GM19099 (cell line): ENCODE data around the gene CD46.

ENCODE experiments used
- POLR2A ChIP-seq: IDR thresholded peaks from 3 replicates; pipeline ENCODE4 v1.6.1; 2011; ENCODE audit warnings: low read depth; ENCODE audit not compliant: insufficient read length; ENCODE audit errors: extremely low read depth

CD46 gene

GRCh38 chr1:207820568-207821463, 69.0 kb downstream of the CD46 start:
- TF ChIP-seq POLR2A = no peak

DNA sequence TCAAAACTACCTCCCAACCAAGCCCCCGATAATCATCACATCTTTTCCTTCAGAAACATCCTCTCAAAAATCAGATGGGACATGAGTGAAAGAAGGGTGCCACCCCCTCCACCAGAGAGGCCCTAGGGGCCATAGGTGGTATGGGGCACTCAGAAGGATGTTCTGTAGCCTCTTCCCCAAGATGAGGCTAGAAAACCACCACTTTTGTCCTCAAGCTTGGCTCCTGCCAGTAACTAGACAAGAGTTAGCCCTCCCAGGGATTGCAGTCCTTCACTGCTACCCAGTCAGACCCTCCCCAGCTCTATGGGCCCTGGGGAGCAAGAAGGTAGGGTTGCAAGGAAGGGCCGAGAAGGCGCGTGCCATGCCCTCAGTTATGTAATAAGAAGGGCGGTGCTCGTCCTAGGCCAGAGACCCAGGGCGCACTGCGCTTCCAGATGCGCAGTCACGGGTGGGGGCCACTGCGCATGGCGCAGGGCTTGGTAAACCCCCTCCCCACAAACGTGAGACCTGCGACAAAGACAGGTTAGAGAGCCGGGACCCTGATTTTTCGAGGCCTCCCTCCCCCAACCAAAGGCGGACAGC, 69.7 kb downstream of the CD46 start:
- no peak for TF ChIP-seq POLR2A

DNA sequence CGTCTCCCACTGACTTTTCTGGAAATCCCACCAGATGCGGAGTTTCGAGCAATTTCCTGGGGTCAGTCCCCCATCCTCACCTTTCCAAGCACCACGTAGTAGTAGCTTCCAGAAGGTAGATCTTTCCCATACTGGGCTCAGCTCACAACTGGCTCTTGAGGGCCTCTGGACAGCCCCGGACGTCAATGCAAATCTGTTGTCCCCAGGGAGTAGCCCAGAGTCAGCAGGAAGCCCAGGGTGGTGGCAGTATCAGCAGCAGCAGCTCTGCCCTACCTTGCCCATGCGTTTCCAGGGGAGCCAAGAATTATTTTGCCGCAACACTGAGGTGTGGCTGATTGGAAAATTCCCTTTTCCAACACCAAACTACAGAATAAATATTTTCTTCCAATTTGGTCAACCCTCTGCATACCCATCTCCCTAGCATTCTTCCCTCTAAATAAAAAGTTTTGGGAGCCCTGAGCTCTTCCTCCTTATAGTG, 70.3 kb downstream of the CD46 start:
- peak; percentile 54 for TF ChIP-seq POLR2A

DNA sequence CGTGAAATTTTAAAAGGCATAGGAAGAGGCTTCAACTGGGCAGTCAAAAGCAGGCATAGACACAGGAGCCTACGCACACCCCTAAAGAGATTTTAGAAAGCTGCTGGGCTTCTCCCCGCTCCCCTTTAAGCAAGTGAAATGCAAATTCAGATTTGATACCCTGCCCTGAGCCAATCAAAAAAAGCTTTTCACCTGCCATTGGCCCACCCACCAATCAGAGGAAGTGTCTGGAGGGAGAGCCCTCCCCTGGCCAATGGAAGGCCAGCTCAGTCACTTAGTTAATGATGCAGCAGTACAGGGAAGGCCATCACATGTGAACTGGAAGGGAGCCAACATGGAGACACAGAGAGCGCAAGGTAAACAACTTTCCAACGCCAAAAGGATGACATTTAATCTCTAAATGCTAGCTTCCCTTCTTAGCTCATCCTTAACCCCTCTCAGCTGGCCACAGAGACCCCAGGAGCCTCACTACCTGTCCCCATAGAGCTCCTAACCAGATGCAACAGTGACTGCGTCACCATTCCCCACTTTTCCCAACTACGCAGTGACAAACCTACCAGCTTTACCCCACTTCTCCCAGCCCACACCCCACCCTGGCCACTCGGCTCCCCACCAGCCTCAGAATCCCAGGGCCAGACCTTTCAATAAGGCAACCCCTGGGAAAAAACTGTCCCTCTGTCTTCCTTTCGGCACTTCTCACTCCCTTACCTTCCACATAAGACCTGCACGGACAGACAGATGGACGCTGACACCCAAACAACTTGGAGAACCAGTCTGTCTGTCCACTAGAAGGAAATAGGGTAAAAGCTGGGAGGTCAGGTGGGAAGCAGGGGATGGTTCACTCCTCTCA, 71.0 kb downstream of the CD46 start:
- peak; percentile 75 for TF ChIP-seq POLR2A

DNA sequence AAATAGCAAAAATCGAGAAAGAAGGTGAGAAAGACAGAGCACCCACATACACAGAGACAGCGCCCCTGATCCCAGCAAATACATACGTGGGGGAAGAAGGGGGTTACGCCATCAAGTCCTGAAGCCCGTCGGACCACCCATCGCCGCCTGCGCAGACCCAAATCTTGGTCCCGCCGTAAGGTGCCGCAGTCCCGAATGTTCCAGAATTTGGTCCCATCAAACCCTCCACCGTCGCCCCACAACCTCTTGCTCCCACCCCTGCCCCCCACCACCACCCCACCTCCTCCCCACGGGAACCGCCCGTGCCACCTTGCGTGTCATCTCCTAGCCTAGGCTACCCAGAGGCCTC, 71.7 kb downstream of the CD46 start:
- no peak for TF ChIP-seq POLR2A

DNA sequence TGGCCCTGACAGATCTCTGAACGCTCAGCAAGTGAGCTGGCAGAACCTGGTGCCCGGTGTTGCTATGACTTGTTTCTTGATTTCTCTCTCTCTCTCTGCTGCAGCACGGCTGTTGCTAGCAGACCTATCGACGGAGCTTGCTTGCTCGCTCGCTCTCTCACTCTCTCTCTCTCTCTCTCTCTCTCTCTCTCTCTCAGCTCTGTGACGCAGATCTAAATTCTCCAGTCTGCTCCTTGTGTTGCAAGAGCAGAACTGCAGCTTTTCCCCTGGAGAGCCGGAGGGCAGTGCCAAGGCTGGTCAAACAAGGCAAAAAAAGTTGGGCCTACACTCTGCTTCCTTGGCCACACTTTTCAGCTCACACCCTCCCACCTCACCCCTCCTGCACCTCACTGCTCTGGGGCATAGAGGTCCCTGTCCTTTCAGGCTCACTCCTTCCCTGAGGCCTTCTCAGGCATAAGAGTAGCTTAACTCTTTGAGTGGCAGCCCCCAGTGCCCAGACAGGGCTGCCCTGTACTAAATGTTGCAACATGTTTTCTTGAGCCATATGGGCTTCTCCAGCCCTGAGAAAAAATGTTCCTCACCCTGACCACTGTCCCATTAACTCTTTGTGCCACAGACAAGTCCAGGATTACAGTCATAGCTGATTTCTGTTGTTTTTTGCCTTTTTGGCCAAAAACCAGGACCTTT, 72.2 kb downstream of the CD46 start:
- TF ChIP-seq POLR2A = peak; percentile 63

- TF ChIP-seq POLR2A = no peak
Observed at GRCh38 chr1:207824691-207825408, 73.0 kb downstream of the CD46 start.

DNA sequence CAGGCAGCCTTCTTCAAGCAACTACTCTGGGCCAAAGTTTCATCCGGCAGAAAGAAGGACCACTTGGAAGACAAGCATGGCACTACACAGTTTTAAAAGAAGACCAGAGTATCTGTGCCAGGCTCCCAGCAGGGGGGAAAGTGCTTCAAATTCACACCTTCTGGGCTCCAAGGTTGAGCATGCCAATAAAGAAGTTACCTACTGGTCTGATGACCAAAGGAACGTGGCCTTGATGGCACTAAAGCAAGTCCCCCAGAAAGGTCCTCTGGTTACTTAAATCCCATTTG, 73.5 kb downstream of the CD46 start:
- TF ChIP-seq POLR2A = no peak

DNA sequence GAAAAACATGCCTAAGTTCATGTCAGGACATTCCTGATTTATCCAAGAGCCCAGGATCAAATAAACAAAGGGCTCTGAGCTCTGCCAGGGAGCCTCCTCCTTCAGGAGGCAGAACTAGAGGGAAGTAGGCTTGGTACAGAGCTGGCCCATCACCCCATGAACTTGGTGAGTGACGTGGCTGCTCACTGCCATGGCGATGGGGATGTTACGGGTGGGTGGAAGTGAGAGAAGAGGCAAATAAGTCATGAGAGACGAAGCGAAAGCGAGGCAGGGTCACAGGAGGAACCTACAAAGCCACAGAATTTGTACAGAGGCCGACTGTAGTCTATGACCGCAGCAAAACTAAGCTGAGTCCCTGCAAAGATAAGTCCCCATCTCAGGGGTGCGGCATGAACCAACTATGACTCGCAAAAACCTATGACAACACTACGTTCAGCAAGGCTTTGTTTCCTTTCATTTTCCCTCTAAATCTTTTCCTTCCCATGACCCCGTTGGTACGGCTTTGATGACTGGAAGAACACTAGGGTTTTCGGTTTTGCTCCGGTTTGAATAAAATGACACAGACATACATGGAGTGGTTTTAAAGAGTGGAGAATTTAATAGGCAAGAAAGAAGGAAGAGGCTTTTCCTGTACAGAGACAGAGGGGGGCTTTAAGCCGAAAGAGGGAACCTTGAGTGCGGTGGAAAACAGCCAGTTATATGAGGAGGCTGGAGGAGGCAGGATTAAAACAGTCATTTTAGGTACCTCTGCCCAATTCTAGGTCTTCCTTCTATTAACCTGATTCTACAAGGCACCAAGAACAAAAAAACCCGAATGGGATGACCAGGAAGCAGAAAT, 74.1 kb downstream of the CD46 start:
- no peak for TF ChIP-seq POLR2A

DNA sequence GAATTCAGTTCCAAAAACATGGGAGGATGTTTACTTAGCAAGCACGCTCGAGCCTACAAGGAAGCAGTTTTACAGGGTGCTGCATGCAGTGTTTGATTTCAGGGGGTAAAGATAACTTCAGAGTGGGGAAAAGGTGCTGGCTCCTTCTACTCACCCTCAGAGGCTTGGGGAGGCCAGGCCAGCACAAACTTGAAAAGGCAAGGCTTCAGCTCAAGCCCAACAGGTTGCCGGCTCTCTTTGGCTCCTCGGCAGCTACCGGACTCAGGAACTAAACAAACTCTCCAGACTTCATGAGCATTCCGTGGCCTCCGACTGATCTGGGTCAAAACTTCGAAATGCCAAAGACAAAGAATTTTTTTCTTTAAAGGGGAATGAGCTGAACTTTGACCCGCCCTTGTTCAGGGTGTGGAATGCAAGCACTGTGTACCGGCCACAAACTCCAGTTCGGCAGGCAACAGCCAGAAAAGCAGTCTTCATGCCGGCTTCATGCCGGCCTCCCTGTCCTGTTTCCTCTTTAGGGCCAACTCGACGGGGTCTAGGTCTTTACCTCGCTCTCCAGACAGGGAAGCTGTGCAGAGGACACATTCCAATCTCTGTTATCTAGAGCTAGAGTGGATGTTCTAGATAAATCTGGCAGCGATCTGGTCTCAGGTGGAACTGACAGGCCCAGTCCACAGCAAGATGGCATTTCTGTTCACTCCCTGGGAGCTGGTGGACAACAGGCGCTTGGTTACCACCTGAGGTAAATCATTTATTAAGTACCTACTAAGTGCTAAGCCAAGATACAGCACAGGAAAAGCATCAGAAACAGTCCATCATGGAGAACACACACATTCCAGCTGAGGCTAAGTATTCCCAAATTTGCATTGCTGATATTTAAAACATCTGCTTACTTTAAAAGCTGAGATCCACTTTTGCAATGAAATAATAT, 75.0 kb downstream of the CD46 start:
- no peak for TF ChIP-seq POLR2A

DNA sequence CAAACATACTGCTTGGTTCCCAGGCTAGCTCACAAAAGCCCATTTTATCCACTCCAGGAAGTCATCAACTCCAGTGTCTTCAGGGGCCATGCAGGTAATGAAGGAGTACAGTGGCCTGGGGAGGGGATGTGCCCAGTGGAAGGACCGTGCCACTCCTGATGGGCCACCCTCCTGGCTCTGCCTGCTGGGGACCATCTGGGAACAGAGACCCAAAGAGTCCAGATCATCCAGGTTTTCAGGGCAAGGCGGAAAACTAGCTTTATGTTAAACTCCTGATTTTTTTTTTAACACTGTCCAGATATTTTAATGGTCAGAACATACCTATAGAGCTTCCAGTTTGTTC, 75.6 kb downstream of the CD46 start:
- TF ChIP-seq POLR2A = no peak

- TF ChIP-seq POLR2A = no peak
Observed at GRCh38 chr1:207828046-207828445, 76.2 kb downstream of the CD46 start.
